Immature natural killer cell (primary cell): ENCODE data around the gene ZBTB18. TPM values are rescaled to one million over a fixed set of nuclear protein-coding genes. Genes with fewer than 3 reads are reported as not detected.
"Not testable (repeated sequence)": the region's sequence is repeated elsewhere in the genome, so short reads cannot be mapped to it uniquely, and the experiment has no call there.

Experiments
- DNase-seq, 3 donors: peaks; one replicate each; pipeline ENCODE4 v3.0.0; 2022; ENCODE audit warnings: mixed read lengths in 1 of 3
- H3K27ac Mint-ChIP-seq, 6 donors: one replicate each; pipeline ENCODE4 v1.8.0; 2020; ENCODE audit warnings: mixed read lengths in 6 of 6, mild to moderate bottlenecking in 5 of 6, inconsistent platforms in 4 of 6, moderate library complexity in 3 of 6
- H3K27me3 Mint-ChIP-seq, 3 donors: one replicate each; pipeline ENCODE4 v1.8.0; 2020 to 2021; ENCODE audit warnings: low read depth in 3 of 3, mild to moderate bottlenecking in 3 of 3, mixed read lengths in 3 of 3, moderate library complexity in 3 of 3, inconsistent platforms in 1 of 3
- H3K36me3 Mint-ChIP-seq, 3 donors: one replicate each; pipeline ENCODE4 v1.8.0; 2020; ENCODE audit warnings: mixed read lengths in 3 of 3, inconsistent platforms in 2 of 3, mild to moderate bottlenecking in 2 of 3
- H3K4me1 Mint-ChIP-seq, 2 donors: one replicate each; pipeline ENCODE4 v1.8.0; 2020; ENCODE audit warnings: inconsistent platforms in 2 of 2, mild to moderate bottlenecking in 2 of 2, mixed read lengths in 2 of 2, moderate library complexity in 1 of 2
- H3K4me3 Mint-ChIP-seq, 5 donors: one replicate each; pipeline ENCODE4 v1.8.0; 2020; ENCODE audit warnings: mild to moderate bottlenecking in 5 of 5, mixed read lengths in 5 of 5, inconsistent platforms in 3 of 5, moderate library complexity in 3 of 5
- H3K9me3 Mint-ChIP-seq, 6 donors: one replicate each; pipeline ENCODE4 v1.8.0; 2020; ENCODE audit warnings: mild to moderate bottlenecking in 6 of 6, mixed read lengths in 6 of 6, inconsistent platforms in 4 of 6, moderate library complexity in 3 of 6
- polyA plus RNA-seq, 3 donors: library from polyadenylated mRNA; unstranded; fragments of 300-500 nt; fragmentation: Illumina TruSeq; gene quantifications; one replicate each; pipeline ENCODE4 v1.2.3, GENCODE V29; 2021

Gene ZBTB18
- under 1 TPM; 0.25 to 0.99 (median 0.72) TPM for polyA plus RNA-seq

GRCh38 chr1:244050835-244051444 lies at the start of gene ZBTB18:
Gene ZBTB18 (plus strand): TSS chr1:244051283. CDS start chr1:244051432, 149 bp downstream.
- DNase-seq = no peak
- Mint-ChIP-seq H3K27me3 (peaks cover 19 to 27% (median 27%) of the 10 kb centered on the region in 3 donors), H3K27ac (peak within 1 kb of the TSS; percentile 62 to 98 (median 90)), H3K9me3 (no peaks in the 10 kb centered on the region), H3K4me3 (peak within 1 kb of the TSS; percentile 95 to 99 (median 98)), H3K4me1 (peaks cover 11 to 27% of the 10 kb centered on the region in 2 donors), H3K36me3 (peaks cover 0 to 8% (median 0%) of the 10 kb centered on the region in 3 donors)

GRCh38 chr1:244002721-244003120 lies 48.4 kb upstream of the ZBTB18 start:
- peaks cover 19 to 21% of the 10 kb centered on the region in 2 donors for H3K4me1 Mint-ChIP-seq
- DNase-seq = no peak
- no peaks in the 10 kb centered on the region for H3K9me3 Mint-ChIP-seq
- no peaks in the 10 kb centered on the region for H3K27me3 Mint-ChIP-seq
- no peaks in the 10 kb centered on the region for H3K36me3 Mint-ChIP-seq
- H3K27ac Mint-ChIP-seq = peak overlapping the region in 2 of 6 donors; percentile 4 to 14
- H3K4me3 Mint-ChIP-seq = peak overlapping the region in 3 of 5 donors; percentile 4 to 45 (median 44)

GRCh38 chr1:244005455-244005854 lies 45.6 kb upstream of the ZBTB18 start:
- Mint-ChIP-seq H3K4me1 (peaks cover 19 to 21% of the 10 kb centered on the region in 2 donors), H3K27me3 (peaks cover 0 to 5% (median 0%) of the 10 kb centered on the region in 3 donors), H3K9me3 (no peaks in the 10 kb centered on the region), H3K27ac (no peak overlapping the region), H3K36me3 (no peaks in the 10 kb centered on the region), H3K4me3 (no peak overlapping the region)
- no peak for DNase-seq

- no peak overlapping the region for H3K27ac Mint-ChIP-seq
- H3K4me1 Mint-ChIP-seq = peaks cover 19 to 21% of the 10 kb centered on the region in 2 donors
- no peaks in the 10 kb centered on the region for H3K9me3 Mint-ChIP-seq
- no peaks in the 10 kb centered on the region for H3K36me3 Mint-ChIP-seq
- no peak for DNase-seq
- H3K27me3 Mint-ChIP-seq = peaks cover 0 to 5% (median 0%) of the 10 kb centered on the region in 3 donors
- no peak overlapping the region for H3K4me3 Mint-ChIP-seq
Measured at GRCh38 chr1:244006381-244006901, 44.6 kb upstream of the ZBTB18 start.

GRCh38 chr1:244006961-244007360 lies 44.1 kb upstream of the ZBTB18 start:
- Mint-ChIP-seq H3K27ac (no peak overlapping the region), H3K27me3 (peaks cover 0 to 6% (median 0%) of the 10 kb centered on the region in 3 donors), H3K4me1 (peaks cover 17% of the 10 kb centered on the region in 2 donors), H3K9me3 (no peaks in the 10 kb centered on the region), H3K36me3 (no peaks in the 10 kb centered on the region), H3K4me3 (no peak overlapping the region)
- DNase-seq = no peak

GRCh38 chr1:244010191-244010590 lies 40.9 kb upstream of the ZBTB18 start:
- H3K4me3 Mint-ChIP-seq = no peak overlapping the region

GRCh38 chr1:244010703-244011123 lies 40.4 kb upstream of the ZBTB18 start:
- no peak for DNase-seq
- no peaks in the 10 kb centered on the region for H3K4me1 Mint-ChIP-seq
- H3K4me3 Mint-ChIP-seq = no peak overlapping the region
- H3K27me3 Mint-ChIP-seq = peaks cover 0 to 9% (median 3%) of the 10 kb centered on the region in 3 donors
- H3K36me3 Mint-ChIP-seq = no peaks in the 10 kb centered on the region
- no peak overlapping the region for H3K27ac Mint-ChIP-seq
- H3K9me3 Mint-ChIP-seq = no peaks in the 10 kb centered on the region

More at GRCh38 chr1:244010191-244010590, 40.9 kb upstream of the ZBTB18 start:
- no peaks in the 10 kb centered on the region for H3K36me3 Mint-ChIP-seq
- H3K4me1 Mint-ChIP-seq = no peaks in the 10 kb centered on the region
- H3K27me3 Mint-ChIP-seq = peaks cover 0 to 9% (median 0%) of the 10 kb centered on the region in 3 donors
- no peak overlapping the region for H3K27ac Mint-ChIP-seq
- no peaks in the 10 kb centered on the region for H3K9me3 Mint-ChIP-seq
- DNase-seq = no peak

- DNase-seq = no peak
Measured at GRCh38 chr1:244011271-244011670, 39.8 kb upstream of the ZBTB18 start.

GRCh38 chr1:244011786-244012185 lies 39.3 kb upstream of the ZBTB18 start:
- H3K9me3 Mint-ChIP-seq = no peaks in the 10 kb centered on the region
- H3K4me3 Mint-ChIP-seq = no peak overlapping the region
- no peak for DNase-seq
- H3K4me1 Mint-ChIP-seq = no peaks in the 10 kb centered on the region
- H3K27me3 Mint-ChIP-seq = peaks cover 0 to 9% (median 6%) of the 10 kb centered on the region in 3 donors
- no peak overlapping the region for H3K27ac Mint-ChIP-seq
- H3K36me3 Mint-ChIP-seq = no peaks in the 10 kb centered on the region

More at GRCh38 chr1:244011271-244011670, 39.8 kb upstream of the ZBTB18 start:
- Mint-ChIP-seq H3K36me3 (no peaks in the 10 kb centered on the region), H3K27ac (no peak overlapping the region), H3K4me3 (no peak overlapping the region), H3K4me1 (no peaks in the 10 kb centered on the region), H3K9me3 (no peaks in the 10 kb centered on the region), H3K27me3 (peaks cover 0 to 9% (median 6%) of the 10 kb centered on the region in 3 donors)

- H3K27me3 Mint-ChIP-seq = peaks cover 0 to 9% (median 6%) of the 10 kb centered on the region in 3 donors
- H3K4me3 Mint-ChIP-seq = no peak overlapping the region
- no peaks in the 10 kb centered on the region for H3K36me3 Mint-ChIP-seq
- no peaks in the 10 kb centered on the region for H3K4me1 Mint-ChIP-seq
- no peak overlapping the region for H3K27ac Mint-ChIP-seq
- DNase-seq = no peak
- no peaks in the 10 kb centered on the region for H3K9me3 Mint-ChIP-seq
Measured at GRCh38 chr1:244012202-244012601, 38.9 kb upstream of the ZBTB18 start.

- Mint-ChIP-seq H3K4me1 (no peaks in the 10 kb centered on the region), H3K27ac (no peak overlapping the region), H3K9me3 (no peaks in the 10 kb centered on the region), H3K4me3 (no peak overlapping the region), H3K36me3 (no peaks in the 10 kb centered on the region), H3K27me3 (peaks cover 0 to 11% (median 6%) of the 10 kb centered on the region in 3 donors)
- no peak for DNase-seq
Measured at GRCh38 chr1:244013100-244013499, 38.0 kb upstream of the ZBTB18 start.

GRCh38 chr1:244014862-244015261 lies 36.2 kb upstream of the ZBTB18 start:
- H3K9me3 Mint-ChIP-seq, DNase-seq, H3K36me3 Mint-ChIP-seq, H3K27ac Mint-ChIP-seq, H3K4me1 Mint-ChIP-seq, H3K4me3 Mint-ChIP-seq: not testable (repeated sequence)
- peaks cover 1 to 13% (median 6%) of the 10 kb centered on the region in 3 donors for H3K27me3 Mint-ChIP-seq

- H3K9me3 Mint-ChIP-seq = peaks cover 0 to 2% (median 0%) of the 10 kb centered on the region in 6 donors
- no peaks in the 10 kb centered on the region for H3K4me1 Mint-ChIP-seq
- H3K27ac Mint-ChIP-seq = no peak overlapping the region
- no peak for DNase-seq
- H3K27me3 Mint-ChIP-seq = peaks cover 2 to 11% (median 10%) of the 10 kb centered on the region in 3 donors
- no peak overlapping the region for H3K4me3 Mint-ChIP-seq
- H3K36me3 Mint-ChIP-seq = no peaks in the 10 kb centered on the region
Measured at GRCh38 chr1:244019982-244020485, 31.0 kb upstream of the ZBTB18 start.

GRCh38 chr1:244021427-244021826 lies 29.7 kb upstream of the ZBTB18 start:
- peaks cover 0 to 2% (median 0%) of the 10 kb centered on the region in 6 donors for H3K9me3 Mint-ChIP-seq
- no peaks in the 10 kb centered on the region for H3K4me1 Mint-ChIP-seq
- H3K27me3 Mint-ChIP-seq = peaks cover 2 to 11% (median 3%) of the 10 kb centered on the region in 3 donors
- H3K27ac Mint-ChIP-seq = no peak overlapping the region
- DNase-seq = no peak
- no peaks in the 10 kb centered on the region for H3K36me3 Mint-ChIP-seq
- H3K4me3 Mint-ChIP-seq = no peak overlapping the region
